HepG2 (cell line): Measurements from ENCODE around the gene SMIM30. TPM values are rescaled to one million over a fixed set of nuclear protein-coding genes. Genes with fewer than 3 reads are reported as not detected.

Source experiments
- FOXA3 ChIP-seq: IDR thresholded peaks from 2 replicates; pipeline ENCODE4 v1.6.1; 2016; ENCODE audit warnings: missing genetic modification reagents, missing compliant biosample characterization
- GLI4 ChIP-seq: sonication (generic); formaldehyde crosslinking; IDR thresholded peaks from 2 replicates; pipeline ENCODE4 v1.5.1; 2020; ENCODE audit warnings: missing genetic modification reagents, mild to moderate bottlenecking, moderate library complexity, borderline replicate concordance
- MED13 ChIP-seq: sonication (generic); formaldehyde crosslinking; IDR thresholded peaks from 2 replicates; pipeline ENCODE4 v1.5.0; 2020; ENCODE audit warnings: missing genetic modification reagents
- SMAD3 ChIP-seq: sonication (generic); formaldehyde crosslinking; IDR thresholded peaks from 2 replicates; pipeline ENCODE4 v1.4.0; 2020; ENCODE audit warnings: missing genetic modification reagents
- ZNF124 ChIP-seq: sonication (generic); formaldehyde crosslinking; IDR thresholded peaks from 2 replicates; pipeline ENCODE4 v1.4.0; 2020; ENCODE audit warnings: missing genetic modification reagents
- ZNF567 ChIP-seq: sonication (generic); formaldehyde crosslinking; IDR thresholded peaks from 2 replicates; pipeline ENCODE4 v1.8.1; 2023; ENCODE audit warnings: mild to moderate bottlenecking, missing genetic modification reagents, borderline replicate concordance
- ZNF780A ChIP-seq: sonication (generic); formaldehyde crosslinking; IDR thresholded peaks from 2 replicates; pipeline ENCODE4 v1.8.0; 2022; ENCODE audit warnings: mild to moderate bottlenecking, missing genetic modification reagents, moderate library complexity
- ZNF782 ChIP-seq: sonication (generic); formaldehyde crosslinking; IDR thresholded peaks from 2 replicates; pipeline ENCODE4 v1.4.0; 2020; ENCODE audit warnings: missing genetic modification reagents, mild to moderate bottlenecking, borderline replicate concordance
- polyA plus RNA-seq, 8 experiments: library from polyadenylated mRNA; depleted of rRNA in 3 of 8; stranded (reverse) in 7 of 8; unstranded in 1 of 8; fragments of >200 nt; fragmentation: Illumina TruSeq in 4 of 8; extraction: Trizol in 4 of 8; gene quantifications; 2 replicates each; pipeline versions ENCODE4 v1.2.1 to v1.2.3, GENCODE V29; 2011 to 2016; ENCODE audit warnings: low read depth in 4 of 8, missing spikeins in 1 of 8, mixed read lengths in 1 of 8; ENCODE audit not compliant: insufficient read depth in 1 of 8
- total RNA-seq, 5 experiments: library from RNA; depleted of rRNA; stranded (reverse); fragments of >200 nt; fragmentation: Illumina TruSeq; extraction: Trizol; gene quantifications; 2 replicates each; pipeline ENCODE4 v1.2.3, GENCODE V29; 2016; ENCODE audit warnings: low read depth in 1 of 5
- TF ChIP-seq, protein P1 (sequence below): sonication (generic); formaldehyde crosslinking; IDR thresholded peaks from 2 replicates; pipeline ENCODE4 v1.4.0; 2020; ENCODE audit warnings: missing genetic modification reagents, borderline replicate concordance
- TF ChIP-seq, protein P2 (sequence below): sonication (generic); formaldehyde crosslinking; IDR thresholded peaks from 2 replicates; pipeline ENCODE4 v1.8.0; 2022; ENCODE audit warnings: missing genetic modification reagents, low read depth, mild to moderate bottlenecking, borderline replicate concordance
- TF ChIP-seq, protein P3 (sequence below): sonication (generic); formaldehyde crosslinking; IDR thresholded peaks from 2 replicates; pipeline ENCODE4 v1.8.0; 2022; ENCODE audit warnings: mild to moderate bottlenecking, missing genetic modification reagents, borderline replicate concordance
- TF ChIP-seq, protein P4 (sequence below): sonication (generic); formaldehyde crosslinking; IDR thresholded peaks from 2 replicates; pipeline ENCODE4 v1.4.0; 2020; ENCODE audit warnings: missing genetic modification reagents

Gene SMIM30
- total and polyA plus RNA-seq, 2 of the 13 experiments (the other 11 are each of a cell fraction or from before 2014, with no cell fraction given) = 23.5 to 25.2 TPM

DNA sequence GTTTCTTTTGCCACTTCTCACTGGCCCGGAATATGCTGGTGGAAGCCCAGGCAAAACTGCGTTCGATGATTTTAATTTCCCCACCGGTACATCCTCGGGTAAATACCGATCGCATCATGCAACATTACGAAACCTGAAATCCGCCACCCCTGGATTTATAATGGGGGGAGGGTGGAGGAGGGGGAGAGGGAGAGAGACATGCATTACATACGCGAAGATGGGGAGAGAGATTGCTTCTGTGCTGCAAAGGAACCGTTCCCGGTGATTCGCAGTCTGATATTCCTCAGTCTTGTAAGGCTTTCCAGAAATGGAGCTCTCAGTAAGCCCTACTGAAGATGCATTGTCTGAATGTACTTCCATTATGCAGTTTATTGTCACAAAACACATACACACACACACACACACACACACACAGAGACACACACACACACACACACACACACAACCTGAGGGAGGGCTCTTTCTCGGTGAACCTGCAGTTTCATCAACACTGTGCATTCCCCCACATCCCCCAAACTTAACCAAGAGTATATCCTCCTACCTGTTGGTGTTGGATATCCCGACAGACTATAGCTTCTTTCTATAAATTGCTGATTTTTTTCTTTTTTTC lies 32.5 kb downstream of the SMIM30 start (continued):
- TF ChIP-seq, protein P1, sequence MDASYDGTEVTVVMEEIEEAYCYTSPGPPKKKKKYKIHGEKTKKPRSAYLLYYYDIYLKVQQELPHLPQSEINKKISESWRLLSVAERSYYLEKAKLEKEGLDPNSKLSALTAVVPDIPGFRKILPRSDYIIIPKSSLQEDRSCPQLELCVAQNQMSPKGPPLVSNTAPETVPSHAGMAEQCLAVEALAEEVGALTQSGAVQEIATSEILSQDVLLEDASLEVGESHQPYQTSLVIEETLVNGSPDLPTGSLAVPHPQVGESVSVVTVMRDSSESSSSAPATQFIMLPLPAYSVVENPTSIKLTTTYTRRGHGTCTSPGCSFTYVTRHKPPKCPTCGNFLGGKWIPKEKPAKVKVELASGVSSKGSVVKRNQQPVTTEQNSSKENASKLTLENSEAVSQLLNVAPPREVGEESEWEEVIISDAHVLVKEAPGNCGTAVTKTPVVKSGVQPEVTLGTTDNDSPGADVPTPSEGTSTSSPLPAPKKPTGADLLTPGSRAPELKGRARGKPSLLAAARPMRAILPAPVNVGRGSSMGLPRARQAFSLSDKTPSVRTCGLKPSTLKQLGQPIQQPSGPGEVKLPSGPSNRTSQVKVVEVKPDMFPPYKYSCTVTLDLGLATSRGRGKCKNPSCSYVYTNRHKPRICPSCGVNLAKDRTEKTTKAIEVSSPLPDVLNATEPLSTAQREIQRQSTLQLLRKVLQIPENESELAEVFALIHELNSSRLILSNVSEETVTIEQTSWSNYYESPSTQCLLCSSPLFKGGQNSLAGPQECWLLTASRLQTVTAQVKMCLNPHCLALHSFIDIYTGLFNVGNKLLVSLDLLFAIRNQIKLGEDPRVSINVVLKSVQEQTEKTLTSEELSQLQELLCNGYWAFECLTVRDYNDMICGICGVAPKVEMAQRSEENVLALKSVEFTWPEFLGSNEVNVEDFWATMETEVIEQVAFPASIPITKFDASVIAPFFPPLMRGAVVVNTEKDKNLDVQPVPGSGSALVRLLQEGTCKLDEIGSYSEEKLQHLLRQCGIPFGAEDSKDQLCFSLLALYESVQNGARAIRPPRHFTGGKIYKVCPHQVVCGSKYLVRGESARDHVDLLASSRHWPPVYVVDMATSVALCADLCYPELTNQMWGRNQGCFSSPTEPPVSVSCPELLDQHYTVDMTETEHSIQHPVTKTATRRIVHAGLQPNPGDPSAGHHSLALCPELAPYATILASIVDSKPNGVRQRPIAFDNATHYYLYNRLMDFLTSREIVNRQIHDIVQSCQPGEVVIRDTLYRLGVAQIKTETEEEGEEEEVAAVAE (CRISPR knock-in tag) = no peak
- no peak for TF ChIP-seq ZNF567 (CRISPR knock-in tag)
- TF ChIP-seq, protein P2, sequence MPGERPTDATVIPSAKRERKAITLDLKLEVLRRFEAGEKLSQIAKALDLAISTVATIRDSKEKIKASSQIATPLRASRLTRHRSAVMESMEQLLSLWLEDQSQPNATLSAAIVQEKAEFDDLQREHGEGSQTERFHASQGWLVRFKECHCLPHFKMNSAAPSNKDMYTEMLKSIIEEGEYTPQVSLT = no peak
- no peak for TF ChIP-seq ZNF782 (CRISPR knock-in tag)
- no peak for TF ChIP-seq SMAD3
- no peak for TF ChIP-seq MED13 (CRISPR knock-in tag)
- no peak for TF ChIP-seq GLI4 (CRISPR knock-in tag)
- no peak for TF ChIP-seq ZNF124 (CRISPR knock-in tag)
- TF ChIP-seq, protein P3, sequence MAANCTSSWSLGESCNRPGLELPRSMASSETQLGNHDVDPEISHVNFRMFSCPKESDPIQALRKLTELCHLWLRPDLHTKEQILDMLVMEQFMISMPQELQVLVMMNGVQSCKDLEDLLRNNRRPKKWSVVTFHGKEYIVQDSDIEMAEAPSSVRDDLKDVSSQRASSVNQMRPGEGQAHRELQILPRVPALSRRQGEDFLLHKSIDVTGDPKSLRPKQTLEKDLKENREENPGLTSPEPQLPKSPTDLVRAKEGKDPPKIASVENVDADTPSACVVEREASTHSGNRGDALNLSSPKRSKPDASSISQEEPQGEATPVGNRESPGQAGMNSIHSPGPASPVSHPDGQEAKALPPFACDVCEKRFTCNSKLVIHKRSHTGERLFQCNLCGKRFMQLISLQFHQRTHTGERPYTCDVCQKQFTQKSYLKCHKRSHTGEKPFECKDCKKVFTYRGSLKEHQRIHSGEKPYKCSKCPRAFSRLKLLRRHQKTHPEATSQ (CRISPR knock-in tag) = no peak
- TF ChIP-seq FOXA3 (CRISPR knock-in tag) = no peak
- TF ChIP-seq ZNF780A (CRISPR knock-in tag) = no peak
- TF ChIP-seq, protein P4, sequence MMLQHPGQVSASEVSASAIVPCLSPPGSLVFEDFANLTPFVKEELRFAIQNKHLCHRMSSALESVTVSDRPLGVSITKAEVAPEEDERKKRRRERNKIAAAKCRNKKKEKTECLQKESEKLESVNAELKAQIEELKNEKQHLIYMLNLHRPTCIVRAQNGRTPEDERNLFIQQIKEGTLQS (CRISPR knock-in tag) = no peak
- TF ChIP-seq, all 625 proteins: peak for 0
